GM21529 (cell line): ENCODE results near the gene NCBP2.
A peak's percentile ranks its signal among the peaks of the same experiment; 100 is the strongest.

Experiments used
- ATAC-seq: cut with Tn5 transposase; IDR thresholded peaks from one replicate; pipeline ENCODE4 v1.9.1; 2021; ENCODE audit not compliant: unreplicated experiment

NCBP2 gene

DNA sequence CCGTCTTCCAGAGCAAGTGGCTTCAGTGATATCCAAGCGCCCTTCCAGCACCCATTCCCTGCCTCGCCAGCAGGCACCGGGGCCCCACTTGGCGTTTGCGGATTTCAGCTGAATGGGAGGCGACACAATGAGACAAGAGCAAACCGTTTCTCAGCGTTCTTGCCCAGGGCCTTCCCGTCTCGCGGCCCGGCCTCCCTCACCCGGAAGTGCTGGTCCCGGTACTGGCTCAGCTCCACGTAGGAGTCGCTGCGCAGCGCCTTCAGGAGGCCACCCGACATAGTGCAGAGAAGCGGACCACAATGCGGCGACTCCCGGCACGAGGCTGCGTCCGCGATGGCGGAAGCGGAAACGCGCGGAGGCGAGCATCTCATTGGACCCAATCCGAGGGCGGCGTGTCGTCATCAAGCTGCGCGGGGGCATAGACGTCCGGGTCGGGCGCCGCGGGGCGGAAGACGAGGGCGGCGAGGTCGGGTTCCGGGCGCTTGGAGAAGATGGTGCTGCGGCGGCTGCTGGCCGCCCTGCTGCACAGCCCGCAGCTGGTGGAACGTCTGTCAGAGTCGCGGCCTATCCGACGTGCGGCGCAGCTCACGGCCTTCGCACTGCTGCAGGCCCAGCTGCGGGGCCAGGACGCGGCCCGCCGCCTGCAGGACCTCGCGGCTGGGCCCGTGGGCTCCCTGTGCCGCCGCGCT, at the start of gene NCBP2:
Gene NCBP2, minus strand, starts transcription at position 303 of the 689 bp plus-strand sequence. Its CDS starts 25 bp downstream, at position 278.
- peak; percentile 86 for ATAC-seq

DNA sequence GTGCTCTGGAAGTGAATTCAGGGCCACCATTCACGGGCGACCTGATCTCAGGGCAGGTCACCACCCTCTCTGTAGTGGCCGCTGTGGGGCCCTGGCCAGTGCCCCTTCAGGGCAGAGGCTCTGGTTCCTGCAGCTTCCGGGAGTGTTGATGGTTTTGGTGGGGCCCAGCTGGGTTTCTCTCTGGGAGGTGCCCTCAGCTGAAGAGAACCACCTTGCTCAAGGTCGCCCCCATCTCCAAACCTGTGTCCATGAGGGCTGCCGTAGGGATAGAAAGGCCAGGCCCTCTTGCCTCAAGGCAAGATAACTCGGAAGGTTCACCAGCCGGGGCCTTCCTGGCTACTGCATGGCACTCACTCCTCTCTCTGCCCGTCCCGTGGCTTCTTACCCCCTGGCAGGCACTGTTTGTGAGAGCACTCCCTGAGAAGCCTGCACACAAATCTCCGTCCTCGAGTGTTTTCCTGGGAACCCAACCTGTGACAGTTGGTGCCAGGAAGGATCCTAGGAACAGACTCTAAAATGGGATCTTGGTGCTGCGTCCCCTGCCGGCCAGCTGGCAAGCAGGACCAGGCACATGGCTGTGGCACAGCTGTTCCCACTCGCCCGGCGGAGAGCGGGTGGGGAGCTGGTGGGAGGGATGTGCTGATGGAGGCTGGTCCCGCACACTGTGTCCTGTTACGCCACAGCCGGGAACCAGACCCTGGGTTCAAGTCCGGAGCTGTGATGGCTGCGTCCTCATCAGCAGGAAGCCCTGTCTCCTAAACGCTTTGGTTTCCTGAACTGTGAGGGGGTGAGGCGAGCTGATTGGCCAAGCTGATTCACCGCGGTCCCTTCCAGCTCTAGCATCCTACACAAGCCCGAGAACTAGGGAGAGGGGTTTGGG, 49.5 kb upstream of the NCBP2 start:
- ATAC-seq, result no peak

DNA sequence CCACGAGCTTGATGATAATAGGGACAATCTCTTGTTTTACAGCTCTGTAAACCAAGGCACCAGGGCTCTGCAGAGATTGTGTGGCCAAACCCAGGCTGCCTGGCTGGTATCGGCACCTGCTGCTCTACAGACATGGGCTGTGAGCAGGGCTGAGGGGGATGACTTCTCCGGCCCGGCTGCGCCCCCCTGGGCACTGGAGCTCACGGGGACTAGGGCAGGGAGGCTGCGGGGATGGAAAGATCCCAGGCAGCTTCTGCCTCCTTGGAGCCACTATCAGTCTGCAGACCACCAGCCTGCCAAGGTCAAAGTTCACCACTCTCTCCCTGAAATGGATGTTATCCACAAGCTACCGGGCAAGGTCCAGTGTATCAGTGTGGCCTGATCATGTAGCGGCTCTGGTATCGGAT, 48.3 kb upstream of the NCBP2 start:
- no peak for ATAC-seq

DNA sequence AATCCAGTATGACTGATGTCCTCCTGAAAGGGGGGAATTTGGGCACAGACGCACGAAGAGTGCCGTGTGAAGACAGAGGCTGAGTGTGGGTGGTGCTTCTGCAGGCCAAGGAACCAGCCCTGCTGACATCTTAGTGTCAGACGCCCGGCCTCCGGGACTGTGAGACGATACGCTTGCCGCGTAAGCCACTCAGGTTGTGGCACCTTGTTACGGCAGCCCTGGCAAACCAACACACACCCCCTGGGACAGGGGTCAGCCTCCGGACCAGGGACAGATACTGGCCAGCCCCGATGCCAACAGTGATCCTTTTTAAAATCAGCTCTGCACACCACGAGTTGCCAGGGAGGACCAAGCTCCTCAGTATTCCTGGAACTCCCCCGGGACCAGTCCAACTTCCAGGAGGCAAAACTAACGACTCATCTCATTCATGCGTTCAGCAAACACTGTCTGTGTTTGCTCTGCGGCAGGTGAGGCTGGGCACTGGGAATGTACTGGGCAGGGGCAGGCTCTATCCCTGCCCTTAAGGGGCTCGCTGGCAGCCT, 47.5 kb upstream of the NCBP2 start:
- no peak for ATAC-seq

DNA sequence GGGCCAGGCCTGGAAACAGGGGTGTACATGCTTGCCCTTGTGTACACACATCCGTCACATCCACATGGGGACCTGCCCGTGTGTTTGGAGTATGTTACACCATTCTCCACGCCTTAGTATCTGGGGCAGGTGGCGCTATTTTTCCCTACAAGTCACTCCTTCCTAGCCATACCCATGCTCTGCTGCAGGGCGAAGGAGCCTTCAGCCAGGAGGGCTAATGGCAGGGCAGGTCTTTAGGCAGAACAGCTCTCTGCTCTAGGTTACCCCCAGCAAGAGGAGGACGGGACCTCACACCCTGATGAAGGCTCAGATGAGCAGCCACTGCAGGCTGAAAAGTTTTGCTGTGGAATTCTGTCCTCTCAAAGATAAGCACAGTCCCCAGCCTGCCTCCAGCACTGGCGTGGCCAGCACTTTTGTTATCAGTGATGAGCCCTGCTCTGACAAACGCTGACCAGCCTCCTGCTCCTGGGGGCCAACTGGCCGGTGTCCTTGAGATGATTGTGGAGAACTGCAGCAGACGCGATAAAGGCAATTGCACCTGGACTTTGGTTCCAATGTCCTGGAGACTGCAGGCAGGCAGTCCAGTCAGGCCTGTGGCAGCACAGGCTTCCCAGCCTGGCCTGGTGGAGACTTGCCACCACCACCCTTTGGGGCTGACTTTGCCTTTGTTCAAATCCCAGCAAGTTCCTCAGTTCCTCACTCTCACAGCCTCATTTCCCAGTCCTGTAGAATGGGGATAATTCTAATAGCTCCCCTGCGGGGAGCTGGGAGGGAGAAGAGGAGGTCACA, 46.1 kb upstream of the NCBP2 start:
- no peak for ATAC-seq

DNA sequence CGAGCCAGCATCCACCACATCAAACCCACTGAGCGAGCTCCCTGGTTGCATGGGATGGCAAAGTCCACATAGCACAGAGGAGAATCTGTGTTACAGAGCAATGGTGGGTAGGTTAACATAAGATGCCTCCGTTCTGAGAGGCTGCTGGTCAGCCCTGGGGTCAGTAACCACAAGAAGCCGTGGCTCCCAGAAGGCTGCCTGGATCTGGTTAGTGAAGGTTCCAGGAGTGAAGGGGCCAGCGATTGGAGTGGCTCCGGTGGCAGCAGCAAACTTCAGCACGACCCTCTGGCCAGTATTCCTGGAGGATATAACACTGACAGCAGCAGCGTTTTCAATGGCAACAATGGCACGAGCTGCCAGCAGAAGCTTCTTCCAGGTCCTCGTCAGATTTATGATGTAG, 44.7 kb upstream of the NCBP2 start:
- no peak for ATAC-seq

DNA sequence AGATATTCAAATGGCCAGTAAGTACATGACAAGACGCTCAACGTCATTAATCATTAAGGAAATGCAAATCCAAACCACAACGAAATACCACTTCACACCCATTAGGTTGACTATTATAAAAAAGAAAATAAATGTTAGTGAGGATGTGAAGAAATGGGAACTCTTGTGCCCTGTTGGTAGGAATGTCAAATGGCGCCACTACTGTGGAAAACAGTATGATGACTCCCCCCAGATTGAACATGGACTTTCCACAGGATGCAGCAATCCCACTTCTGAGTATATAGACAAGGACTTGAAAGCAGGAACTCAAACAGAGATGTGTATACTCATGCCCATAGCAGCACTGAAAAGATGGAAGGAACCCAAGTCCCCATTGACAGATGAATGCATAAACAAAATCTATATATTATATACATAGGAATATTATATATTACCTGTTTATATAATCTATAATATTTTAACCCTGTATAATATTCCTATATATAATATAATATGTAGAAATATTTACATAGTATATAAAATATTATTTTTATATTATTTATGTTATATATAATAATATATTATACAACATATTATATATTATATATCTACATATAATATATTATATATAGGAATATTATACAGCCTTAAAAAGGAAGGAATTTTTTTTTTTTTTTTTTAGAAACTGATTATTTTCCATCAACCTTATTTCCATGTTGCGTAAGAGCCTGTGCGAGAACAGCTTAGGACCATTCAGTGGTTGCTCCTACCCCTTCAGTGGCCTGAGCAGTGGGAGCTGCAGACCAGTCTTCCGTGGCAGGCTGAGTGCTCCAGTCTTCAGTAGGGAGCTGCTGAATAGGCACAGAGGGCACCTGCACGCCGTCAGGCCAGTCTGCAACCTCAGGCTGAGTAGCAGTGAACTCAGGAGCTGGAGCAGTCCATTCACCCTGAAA, 43.9 kb upstream of the NCBP2 start:
- ATAC-seq, result no peak

DNA sequence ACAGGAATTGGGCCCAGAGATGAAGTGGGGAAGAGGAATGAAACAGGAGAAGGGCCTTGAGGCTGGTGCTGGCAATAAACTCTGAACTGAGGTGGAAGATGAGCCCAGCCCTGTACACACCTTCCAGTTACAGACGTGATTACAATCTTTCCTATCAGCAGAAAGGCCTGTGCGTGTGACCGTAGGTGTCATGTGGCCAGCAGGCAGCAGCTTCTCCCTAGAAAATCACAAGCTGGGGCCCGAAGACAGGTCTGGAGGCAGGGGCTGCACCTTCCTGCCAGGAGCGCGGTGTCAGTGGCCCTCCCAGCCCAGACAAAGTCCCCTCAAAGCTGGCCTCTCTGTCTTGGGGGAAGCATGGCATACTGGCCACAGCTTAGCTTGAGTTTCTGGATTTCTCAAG, 43.0 kb upstream of the NCBP2 start:
- ATAC-seq, result no peak

DNA sequence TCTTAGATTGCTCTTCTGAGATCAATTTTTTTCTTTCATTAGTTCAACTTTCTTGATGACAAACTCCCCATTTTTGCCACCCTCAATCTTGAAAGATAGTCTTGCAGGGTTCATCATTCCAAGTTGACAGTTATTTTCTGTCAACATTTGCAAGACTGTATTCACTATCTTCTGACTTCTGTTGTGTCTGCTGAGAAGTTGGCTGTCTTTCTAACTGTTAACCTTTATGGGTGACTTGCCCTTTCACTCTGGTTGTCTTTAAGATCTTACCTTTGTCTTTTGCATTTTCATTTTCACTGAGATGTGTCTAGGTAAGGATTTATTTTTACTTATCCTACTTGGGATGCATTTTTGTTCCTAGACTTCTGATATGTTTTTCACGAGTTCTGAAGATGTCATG, 40.9 kb upstream of the NCBP2 start:
- no peak for ATAC-seq

DNA sequence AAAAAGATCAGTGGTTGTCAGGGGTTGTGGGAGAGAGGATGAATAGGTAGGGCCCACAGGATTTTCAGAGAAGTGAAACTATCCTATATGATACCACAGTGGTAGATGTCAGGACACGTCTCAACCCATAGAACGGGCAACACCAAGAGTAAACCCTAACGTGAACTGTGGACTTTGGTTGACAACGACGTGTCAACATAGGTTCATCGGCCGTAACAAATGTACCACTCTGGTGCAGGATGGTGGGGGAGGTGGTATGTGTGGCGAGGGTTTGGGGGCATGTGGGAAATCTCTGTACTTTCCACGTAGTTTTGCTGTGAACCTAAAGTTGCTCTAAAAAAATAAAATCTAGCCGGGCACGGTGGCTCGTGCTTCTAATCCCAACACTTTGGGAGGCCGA, 39.3 kb upstream of the NCBP2 start:
- ATAC-seq, result no peak

DNA sequence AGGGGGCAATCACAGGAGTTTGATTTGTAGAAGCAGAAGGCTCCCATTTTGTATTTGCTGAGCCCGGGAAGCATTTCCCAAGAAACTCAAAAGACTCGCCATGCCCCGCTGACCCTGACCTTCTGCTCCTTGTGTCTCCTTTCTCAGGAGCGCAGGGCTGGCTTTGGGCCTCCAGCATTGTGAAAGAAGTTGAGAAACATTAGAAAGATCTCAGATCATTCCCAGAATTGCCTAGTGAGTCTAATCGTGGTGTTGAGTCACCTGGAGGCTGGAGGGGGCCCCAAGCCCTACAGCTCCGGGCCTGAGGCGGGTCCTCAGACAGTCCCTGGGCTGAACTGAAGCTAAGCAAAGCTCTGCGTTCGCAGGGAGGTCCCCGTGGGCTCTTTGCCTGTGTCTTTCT, 37.2 kb upstream of the NCBP2 start:
- ATAC-seq, result no peak

DNA sequence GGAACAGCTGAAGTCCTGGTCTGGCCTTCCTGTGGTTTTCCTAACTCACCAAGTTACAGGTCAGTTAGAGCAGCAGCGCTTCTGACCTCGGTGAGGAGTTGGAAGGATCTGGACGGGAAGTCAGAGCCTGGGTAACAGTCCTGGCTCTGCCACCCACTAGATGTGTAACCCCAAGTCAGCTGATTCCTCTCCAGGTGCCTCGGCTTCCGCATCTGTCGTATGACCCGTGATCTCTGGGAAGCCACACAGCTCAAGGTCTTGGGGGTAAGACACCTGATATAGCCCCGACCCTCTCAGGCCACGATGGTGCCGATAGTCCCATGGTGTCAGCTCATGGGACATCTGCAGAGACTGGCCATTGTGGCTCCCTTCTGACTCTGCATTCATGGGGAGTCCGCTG, 34.6 kb upstream of the NCBP2 start:
- ATAC-seq, result no peak

DNA sequence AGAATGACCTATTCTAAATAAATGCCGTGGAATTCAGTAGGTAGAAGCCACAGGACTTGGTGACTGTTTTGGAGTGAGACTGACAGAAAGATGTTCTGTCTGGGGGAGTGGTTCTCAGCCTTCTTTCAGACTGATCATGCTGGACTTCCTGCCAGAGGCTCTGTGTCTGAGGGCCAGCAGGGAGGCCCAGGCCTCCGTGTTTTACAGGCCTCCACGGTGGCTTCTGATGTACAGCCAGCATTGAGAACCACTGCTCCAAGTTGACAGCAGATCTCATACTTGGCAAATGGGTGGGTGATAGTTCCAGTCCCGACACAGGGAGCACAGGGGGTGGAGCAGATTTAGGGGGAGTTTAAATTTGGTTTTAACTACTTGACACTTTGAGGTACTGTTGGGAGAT, 33.0 kb upstream of the NCBP2 start:
- ATAC-seq, result no peak

DNA sequence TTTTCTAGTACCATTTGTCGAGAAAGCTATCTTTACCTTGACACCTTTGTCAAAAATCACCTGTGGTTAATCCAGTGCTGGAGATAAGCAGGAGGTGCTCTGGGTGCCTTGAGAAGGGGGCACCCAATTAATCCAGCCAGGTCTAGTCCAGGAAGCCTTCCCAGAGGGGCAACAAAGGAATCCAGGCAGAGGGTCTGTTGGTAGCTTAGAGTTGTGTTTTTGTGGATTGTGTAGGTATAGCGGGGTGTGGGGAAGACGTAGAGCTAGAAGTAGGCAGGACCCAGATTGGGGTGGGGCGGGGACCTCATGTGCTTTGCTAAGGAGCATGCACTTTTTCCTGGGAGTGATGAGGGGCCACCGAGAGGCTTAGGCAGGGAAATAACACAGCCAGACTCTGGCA, 32.3 kb upstream of the NCBP2 start:
- ATAC-seq, result no peak

DNA sequence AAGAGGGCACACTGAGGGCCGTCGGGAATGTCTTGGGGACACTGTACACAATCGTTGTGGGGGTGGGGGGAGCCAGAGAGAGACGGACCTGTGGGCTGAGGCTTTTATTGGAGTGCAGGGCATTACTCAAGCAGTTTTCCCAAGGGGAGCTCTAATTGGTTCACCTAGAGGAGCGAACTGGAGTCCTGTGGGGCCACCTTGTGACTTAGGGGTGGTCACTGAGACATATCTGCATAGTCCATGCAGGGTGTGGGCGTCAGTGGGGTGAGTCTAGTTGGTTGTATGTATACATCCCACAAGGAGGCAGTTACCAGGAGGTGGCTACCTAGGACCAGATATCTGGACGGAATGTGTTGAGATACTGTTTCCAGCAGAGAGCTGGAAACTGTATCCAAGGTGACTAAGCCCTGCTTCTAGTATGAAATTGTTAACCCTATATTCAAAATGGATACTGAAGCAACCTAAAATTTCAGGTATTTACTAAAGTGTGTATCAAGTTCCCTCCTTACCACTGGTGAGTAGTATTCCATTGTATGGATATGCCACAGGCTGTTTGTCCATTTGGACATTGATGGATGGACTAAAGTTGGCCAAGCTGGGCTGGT, 28.9 kb upstream of the NCBP2 start:
- ATAC-seq, result no peak

DNA sequence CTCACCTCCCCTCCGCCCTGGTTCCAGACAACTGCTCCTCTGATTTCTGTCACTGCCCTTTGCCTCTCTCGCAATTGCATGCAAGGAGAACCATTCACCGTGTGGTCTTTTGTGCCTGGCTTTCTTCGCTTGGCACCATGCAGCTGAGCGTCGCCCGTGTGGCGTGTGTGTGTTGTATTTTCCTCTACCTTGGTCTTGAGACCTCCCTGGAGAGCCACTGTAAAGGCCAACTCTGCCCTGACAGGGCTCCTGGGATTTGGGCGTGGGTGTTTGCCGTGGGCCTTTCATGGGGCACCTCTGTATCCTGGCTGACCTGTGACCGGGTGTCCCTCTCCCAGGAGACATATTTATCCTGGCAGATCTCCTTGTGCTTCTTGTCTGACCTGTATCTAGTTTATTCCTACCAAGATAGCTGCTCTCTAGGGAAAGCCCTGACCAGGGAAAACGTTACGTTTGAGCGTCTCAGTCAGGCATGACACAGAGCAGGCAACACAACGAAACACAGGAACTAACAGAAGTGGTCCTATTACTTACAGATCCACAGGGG, 28.3 kb upstream of the NCBP2 start:
- ATAC-seq, result no peak

DNA sequence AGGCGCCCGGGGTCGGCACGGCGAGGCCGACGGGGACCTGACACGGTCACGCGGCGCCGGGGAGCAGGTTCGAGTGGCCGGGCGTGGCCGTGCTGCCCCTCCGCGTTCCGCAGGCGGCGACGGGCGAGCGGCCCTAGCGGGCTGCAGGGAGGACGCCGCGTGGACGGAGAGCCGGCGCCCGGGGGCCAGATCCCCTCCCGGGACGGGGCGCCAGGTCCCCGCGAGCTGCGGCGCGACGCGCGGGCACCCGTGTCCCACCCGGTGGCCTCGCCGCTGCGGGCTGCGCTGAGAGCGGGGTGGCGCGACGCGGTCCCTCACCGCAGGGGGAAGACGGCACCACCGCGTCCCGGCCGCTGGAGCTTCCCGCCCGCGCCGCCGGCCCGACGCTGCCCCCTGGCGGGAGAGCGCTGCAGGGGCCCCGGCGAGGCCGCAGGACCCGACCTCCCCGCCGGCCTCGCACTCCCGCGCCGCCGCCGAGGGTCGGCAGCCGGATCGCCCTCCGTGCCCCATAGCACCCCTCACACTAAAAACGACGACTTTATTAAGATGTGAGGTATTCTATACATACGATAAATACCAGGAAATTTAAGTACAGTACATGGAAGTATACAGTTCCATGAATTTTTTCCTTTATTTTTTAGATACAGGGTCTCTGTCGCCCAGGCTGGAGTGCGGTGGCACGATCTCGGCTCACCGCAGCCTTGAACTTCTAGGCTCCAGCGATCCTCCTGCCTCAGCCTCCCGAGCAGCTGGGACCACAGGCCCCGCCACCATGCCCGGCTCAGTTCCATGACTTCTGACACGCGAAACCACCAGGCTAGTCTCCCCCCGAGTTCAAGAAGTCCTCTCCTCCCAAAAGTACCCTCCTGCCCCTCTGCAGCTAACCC, 27.6 kb upstream of the NCBP2 start:
- ATAC-seq, result peak; percentile 55

DNA sequence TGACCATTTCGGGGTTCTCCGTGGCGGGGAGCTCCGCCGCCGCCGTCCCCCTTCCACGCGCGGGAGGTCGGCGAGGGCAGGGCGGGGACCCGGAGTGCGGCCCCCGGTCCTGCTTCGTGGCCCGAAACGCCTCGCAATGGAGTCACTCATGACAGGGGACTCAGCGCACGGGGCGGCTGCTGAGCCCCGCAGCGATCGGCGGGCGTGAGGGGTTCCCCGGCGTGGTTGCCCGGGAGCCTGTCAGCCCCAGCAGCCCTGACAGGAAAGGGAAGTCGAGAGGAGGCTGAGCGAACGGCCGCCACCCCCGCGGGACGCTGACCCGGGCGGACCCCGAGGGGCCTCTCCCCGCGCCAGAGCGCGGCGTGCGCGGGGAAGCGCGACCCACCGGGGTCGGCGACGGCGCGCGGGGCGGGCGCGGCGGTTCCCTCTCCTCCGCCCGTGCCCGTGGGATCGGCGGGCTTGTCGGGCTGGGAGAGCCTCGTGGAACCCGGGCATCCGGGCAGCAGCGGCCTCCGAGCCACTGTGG, 26.9 kb upstream of the NCBP2 start:
- peak; percentile 50 for ATAC-seq
